Retinal pigment epithelial cell (primary cell): ENCODE data around the gene DRICH1.
"Not testable (repeated sequence)": the region's sequence is repeated elsewhere in the genome, so short reads cannot be mapped to it uniquely, and the experiment has no call there.

ENCODE experiments used
- DNase-seq: peaks from one replicate; pipeline ENCODE4 v3.0.0-alpha.2; 2010; ENCODE audit warnings: low read depth
- H3K4me3 ChIP-seq: 2 replicates; pipeline ENCODE4 v1.5.1; 2011; ENCODE audit warnings: mild to moderate bottlenecking, low read length, control low read depth, moderate library complexity
- CTCF ChIP-seq: conservative IDR thresholded peaks from 2 replicates; pipeline ENCODE4 v1.5.1; 2011; ENCODE audit warnings: low read depth, low read length, control low read depth, inconsistent platforms

Gene DRICH1

GRCh38 chr22:23579870-23580575 lies 52.1 kb downstream of the DRICH1 start, which contains the start of gene IGLL1:
TSS of gene IGLL1 (minus strand) at chr22:23580290. CDS start at chr22:23580190, 100 bp downstream.
- TF ChIP-seq CTCF: no peak
- H3K4me3 ChIP-seq: no peak within 1 kb of the TSS

DNA sequence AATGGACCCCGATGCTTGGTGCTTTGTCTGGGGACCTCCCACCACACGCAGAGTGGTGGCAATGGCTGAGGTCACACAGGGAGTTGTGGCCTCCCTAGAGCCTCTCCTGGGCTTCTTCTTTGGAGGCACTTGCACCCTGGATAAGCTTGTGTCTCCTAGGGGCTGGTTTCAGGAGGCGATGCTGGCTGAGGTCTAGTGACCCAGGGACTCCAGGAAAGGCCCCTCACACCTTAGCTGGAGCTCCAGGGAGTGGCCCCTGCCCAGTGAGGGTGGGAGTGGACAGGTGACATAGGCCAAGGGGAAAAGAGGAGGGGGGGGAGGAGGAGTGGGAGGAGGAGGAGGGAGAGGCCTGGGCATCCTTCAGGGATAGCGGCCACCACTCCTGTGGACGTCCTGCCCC lies 52.8 kb downstream of the DRICH1 start:
- DNase-seq: no peak
- H3K4me3 ChIP-seq: no peak overlapping the region
- TF ChIP-seq CTCF: no peak

More at GRCh38 chr22:23579870-23580575, 52.1 kb downstream of the DRICH1 start, which contains the start of gene IGLL1:
- no peak for DNase-seq

DNA sequence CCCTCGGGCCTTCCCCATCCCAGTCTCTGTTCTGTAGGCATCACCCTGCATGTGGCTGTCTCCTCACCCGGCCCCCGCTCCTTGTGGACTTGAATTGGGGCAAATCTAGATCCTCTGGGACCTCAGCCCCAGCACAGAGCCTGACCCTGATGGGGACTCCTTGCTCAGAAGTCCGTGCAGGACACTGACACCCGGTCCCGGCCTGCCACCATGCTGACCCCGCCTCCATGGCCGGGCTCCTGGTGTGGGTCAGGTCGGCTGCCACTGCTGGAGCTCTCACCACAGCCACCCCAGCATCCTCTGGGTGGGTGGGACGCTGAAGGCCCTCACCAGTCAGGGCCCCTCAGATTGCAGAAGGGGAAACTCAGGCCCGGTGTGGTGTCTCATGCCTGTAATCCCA lies 53.8 kb downstream of the DRICH1 start:
- H3K4me3 ChIP-seq: no peak overlapping the region
- DNase-seq: no peak
- TF ChIP-seq CTCF: no peak

- H3K4me3 ChIP-seq: no peak overlapping the region
- TF ChIP-seq CTCF: no peak
- no peak for DNase-seq
Observed at GRCh38 chr22:23576681-23577080, 55.4 kb downstream of the DRICH1 start.

- H3K4me3 ChIP-seq: no peak overlapping the region
- no peak for DNase-seq
- no peak for TF ChIP-seq CTCF
Observed at GRCh38 chr22:23575601-23576000, 56.5 kb downstream of the DRICH1 start.

- no peak for DNase-seq
- no peak for TF ChIP-seq CTCF
- H3K4me3 ChIP-seq: no peak overlapping the region
Observed at GRCh38 chr22:23574877-23575276, 57.2 kb downstream of the DRICH1 start.

GRCh38 chr22:23574371-23574811 lies 57.7 kb downstream of the DRICH1 start:
- no peak for DNase-seq
- no peak for TF ChIP-seq CTCF
- no peak overlapping the region for H3K4me3 ChIP-seq

GRCh38 chr22:23573701-23574235 lies 58.4 kb downstream of the DRICH1 start:
- H3K4me3 ChIP-seq, DNase-seq: not testable (repeated sequence)

GRCh38 chr22:23573106-23573505 lies 59.0 kb downstream of the DRICH1 start:
- DNase-seq, H3K4me3 ChIP-seq: not testable (repeated sequence)
